OCI-LY1 (cell line): Measurements from ENCODE around the gene HSDL1.

Experiments used
- CTCF ChIP-seq: fragments of 200-600 bp; sonication (generic), shearing (Covaris generic); IDR thresholded peaks from 2 replicates; pipeline ENCODE4 v1.5.1; 2017; ENCODE audit warnings: mild to moderate bottlenecking, antibody characterized with exemption, low read length, moderate library complexity, mixed read lengths
- EZH2 ChIP-seq: fragments of 200-600 bp; sonication (generic), shearing (Covaris generic); IDR thresholded peaks from 2 replicates; pipeline ENCODE4 v1.8.0; 2017; ENCODE audit warnings: borderline replicate concordance, mixed run types, mild to moderate bottlenecking, antibody characterized with exemption, low read length, moderate library complexity, mixed read lengths

GRCh38 chr16:84138500-84138823 lies 6.5 kb downstream of the HSDL1 start:
- TF ChIP-seq CTCF = no peak
- no peak for TF ChIP-seq EZH2
